Stromal cell of bone marrow (primary cell): Measurements from ENCODE around the gene NBPF15.
"Not testable (repeated sequence)": the region's sequence is repeated elsewhere in the genome, so short reads cannot be mapped to it uniquely, and the experiment has no call there.

Experiments
- DNase-seq: peaks from one replicate; pipeline ENCODE4 v3.0.0-alpha.2; 2012; ENCODE audit warnings: low read depth

NBPF15 gene, protein sequence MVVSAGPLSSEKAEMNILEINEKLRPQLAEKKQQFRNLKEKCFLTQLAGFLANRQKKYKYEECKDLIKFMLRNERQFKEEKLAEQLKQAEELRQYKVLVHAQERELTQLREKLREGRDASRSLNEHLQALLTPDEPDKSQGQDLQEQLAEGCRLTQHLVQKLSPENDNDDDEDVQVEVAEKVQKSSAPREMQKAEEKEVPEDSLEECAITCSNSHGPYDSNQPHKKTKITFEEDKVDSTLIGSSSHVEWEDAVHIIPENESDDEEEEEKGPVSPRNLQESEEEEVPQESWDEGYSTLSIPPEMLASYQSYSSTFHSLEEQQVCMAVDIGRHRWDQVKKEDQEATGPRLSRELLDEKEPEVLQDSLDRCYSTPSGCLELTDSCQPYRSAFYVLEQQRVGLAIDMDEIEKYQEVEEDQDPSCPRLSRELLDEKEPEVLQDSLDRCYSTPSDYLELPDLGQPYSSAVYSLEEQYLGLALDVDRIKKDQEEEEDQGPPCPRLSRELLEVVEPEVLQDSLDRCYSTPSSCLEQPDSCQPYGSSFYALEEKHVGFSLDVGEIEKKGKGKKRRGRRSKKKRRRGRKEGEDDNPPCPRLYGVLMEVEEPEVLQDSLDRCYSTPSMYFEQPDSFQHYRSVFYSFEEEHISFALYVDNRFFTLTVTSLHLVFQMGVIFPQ

DNA sequence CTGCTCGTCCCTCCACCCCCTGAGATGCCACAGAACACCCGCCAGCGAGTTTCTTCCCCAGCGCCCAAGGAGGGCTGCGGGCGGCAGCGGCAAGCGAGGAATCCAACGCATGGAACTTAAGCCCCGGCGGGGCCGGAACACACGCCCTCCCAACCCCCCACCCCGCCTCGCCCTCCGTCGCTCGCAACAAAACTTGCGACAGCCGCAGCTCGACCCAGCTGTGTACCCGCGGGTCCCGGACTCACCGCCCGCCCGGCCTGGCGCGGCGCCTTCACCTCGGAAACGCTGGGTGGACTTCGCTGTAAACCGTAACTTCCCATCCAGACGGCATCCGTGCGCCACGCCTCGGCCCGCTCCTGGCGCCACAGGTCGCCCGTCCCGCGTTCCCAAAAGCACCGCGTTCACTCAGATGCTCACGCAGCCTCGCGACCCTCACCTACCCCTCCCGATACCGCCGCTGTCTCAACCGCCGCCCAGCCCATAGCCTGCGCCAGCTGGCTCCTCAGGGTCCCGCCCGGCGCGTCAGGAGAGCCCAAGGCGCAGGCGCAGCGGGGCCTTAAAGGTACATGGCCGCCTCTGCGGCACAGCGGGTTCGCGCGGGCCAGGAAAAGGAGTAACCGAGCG, at the start of gene NBPF15:
Gene NBPF15 (minus strand): TSS at position 534 of the 624 bp plus-strand sequence. CDS start 21,666 bp downstream, outside the sequence.
- peak; percentile 2 for DNase-seq

DNA sequence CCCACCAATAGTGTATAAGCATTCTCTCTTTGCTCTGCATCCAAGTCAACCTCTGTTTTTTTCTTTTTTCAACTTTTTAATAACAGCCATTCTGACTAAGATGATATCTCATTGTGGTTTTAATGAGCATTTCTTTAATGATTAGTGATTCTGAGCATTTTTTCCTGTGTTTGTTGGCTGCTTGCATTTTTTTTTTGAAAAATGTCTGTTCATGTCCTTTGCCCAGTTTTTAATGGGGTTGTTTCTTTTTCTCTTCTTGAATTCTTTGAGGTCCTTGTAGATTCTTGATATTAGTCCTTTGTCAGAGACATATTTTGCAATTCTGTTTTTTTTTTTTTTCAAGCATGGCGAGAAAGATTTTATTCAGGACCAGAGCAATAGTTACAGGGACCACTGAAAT, 35.0 kb upstream of the NBPF15 start:
- DNase-seq: not testable (repeated sequence)

DNA sequence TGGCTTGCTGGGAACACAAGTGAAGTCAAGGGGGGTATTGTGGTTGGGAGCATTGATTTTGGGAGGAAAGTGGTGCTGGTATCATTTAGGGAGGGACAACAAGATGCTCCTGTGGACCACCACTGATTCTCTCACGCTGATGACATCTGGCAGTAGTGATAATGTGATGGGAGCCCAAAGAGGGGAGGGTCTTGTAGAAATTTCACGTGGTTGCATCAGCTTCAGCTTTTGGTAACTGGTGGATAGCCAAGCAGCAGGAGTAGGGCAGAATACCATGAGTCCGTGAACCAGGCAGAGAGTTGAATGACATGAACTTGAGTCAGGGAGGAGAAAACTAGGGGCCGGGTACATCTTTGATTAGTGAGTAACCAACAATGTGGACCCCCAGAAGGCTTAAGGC, 32.7 kb upstream of the NBPF15 start:
- not testable (repeated sequence) for DNase-seq

DNA sequence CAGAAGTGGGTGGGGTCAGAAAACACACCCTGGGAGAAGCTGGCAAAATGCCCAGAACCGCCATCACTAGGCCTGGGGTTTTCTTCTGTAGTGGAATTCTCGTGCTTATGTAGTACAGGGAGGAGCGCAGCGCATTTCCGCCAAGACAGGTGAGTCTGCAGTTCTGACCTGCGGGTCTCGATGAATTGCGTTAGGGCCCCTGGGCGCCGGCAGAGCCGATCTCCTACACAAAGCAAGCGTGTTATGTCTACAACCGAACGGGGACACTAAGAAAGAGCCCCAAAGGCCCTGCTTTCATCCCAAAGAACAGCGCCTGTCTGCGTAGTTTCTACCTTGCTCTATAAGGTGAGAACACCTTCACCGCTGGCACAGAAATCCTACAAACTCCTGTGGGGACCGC, 28.9 kb upstream of the NBPF15 start:
- not testable (repeated sequence) for DNase-seq

DNA sequence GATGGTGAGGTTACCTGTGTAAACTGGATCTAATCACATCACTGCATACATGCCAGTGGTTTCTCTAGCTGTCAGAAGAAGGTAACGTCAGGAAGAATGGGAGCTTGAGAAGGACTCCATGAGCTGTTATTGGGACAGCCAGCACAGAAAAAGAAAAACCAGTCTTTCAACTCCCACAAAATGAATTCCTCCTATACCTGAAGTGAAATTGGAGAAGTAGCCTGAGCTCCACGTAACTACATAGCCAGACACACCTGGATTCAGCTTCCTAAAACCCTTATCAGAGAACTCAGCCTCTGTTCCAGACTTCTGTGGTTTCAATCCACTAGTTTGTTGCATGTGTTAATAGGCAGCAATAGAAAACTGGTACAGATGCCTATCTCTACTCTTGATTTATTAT, 25.5 kb upstream of the NBPF15 start:
- not testable (repeated sequence) for DNase-seq

DNA sequence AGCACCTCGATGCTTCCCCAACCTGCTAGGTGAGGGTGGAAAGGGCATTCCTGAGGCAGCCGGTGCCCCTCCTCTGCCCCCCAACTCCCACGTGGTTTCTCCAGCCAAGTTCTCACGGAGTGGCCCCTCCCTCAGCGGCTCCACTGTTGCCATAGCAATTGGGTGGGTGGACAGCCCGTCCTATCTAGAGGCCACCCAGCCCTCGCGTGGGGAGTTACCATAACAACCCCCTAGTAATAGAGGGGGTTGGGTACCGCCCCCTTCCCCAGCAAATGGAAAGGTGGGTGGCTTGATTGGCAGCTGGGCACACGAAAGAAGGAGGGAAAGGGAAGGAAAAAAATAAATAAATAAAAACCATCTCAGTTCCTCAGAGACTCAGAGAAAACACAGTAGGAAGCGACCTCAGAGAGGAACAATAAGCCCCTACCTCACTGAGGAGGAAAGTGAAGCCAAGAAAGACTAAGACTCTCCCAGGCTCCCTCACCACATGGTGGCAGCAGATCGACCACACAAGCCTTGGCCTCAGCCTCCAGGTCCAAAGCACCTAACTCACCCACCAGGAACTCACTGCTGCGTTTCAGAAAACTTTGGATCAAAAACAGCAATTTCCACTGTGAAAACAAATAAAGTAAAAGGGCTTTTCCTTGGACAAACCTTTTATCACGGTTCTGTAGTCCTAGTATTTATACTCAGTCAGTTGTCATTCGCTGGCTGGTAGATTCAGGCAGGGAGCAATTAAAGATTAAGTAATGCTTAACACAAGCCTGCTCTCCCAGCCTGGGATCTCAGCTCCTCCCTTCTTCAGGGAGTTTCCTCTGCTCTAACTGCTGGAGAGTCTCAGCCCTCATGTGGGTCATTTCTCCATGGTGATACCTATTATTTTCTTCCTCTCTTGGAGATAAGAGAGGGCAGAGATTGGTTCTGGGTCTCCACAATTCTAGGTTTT, 23.9 kb upstream of the NBPF15 start:
- DNase-seq: not testable (repeated sequence)

DNA sequence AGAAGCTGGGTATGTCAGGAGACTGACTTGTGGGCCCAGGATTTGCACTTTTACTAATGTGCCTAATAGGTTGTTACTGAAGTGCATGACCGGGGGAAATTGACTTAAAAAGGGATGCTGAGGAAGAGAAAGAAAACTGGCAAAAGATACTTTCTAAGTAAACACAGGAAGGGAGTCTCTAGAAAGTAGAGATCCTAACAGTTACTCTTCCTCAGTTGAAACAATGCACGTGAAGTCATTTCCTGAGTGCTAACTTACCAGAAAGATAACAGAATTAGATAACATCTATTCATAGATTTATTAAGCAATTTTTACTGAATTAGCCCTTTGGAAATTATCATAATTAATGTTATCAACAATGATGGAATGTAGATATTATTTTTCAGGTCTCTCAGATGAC, 12.4 kb upstream of the NBPF15 start:
- not testable (repeated sequence) for DNase-seq

DNA sequence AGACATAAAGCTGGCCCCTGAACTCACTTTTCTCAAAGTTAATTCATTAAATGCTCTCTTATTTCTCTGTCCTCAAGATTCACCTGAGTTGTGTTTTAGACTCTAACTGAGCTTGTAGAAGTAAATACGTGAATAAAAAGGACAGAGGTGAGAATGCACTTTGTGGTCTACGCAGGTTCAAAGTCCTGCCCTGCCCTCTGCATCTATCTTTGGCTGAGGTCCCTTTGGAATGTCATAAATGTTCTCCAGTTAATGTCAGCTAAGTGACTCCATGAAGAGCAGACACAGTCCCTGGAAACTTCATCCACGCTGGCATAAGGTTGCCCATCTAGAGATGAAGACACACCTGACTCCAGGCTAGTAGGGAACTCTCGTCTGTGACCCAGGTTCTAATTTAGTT, 10.0 kb upstream of the NBPF15 start:
- DNase-seq: not testable (repeated sequence)

DNA sequence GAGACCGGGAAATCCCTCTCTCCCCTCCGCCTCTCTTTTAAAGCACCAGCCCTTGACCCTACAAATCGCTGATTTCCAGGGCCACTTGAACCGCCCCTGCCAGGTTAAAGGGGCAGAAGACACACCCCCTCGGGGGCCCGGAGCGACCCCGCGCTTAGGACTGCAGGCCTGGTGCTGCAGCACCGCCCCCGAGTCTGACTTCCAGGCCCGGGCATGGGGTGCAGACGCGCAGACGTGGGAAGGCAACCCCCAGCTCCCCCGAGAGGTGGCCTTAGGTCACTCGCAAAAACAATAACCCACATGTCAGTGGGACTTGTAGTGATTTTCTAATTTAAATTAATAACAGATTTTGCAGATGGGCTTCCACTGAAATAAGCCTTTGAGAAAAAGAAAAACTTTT, 309 bp upstream of the NBPF15 start:
- DNase-seq: not testable (repeated sequence)

DNA sequence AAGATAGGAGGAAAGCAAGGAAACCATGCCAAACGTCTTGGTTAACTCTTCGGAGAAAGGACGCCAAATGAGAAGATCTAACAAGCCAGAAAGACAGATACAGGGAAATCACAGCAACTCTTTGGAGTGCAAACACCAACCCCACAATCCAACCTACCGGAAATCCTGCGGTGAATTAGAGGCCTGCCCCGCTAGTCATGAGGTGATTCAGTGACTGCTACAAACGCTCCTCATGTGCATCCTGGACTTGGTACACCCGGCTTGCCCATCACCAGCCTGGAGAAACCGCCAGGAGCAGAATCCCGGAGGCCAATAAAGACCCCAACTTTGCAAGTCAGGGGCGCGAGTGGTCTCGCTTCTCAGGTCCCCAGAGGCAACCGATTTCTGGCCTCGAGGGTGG, 783 bp downstream of the NBPF15 start:
- DNase-seq: not testable (repeated sequence)

DNA sequence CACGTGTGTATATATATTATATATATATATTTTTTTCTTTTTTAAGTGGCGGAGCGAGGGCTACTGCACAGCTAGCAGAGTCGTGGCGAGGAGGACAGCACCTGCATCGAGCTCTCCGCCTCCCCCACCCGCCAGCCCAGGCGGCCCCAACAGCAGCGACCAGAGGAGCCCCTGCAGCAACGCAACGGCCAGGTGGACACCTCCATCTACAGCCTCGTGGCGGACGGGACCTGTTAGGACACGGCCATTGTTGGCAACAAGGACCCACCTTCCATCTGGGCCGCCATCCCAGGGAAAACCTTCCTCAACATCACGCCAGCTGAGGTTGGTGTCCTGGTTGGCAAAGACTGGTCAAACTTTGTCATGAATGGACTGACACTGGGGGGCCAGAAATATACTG, 19.1 kb downstream of the NBPF15 start:
- DNase-seq: not testable (repeated sequence)

DNA sequence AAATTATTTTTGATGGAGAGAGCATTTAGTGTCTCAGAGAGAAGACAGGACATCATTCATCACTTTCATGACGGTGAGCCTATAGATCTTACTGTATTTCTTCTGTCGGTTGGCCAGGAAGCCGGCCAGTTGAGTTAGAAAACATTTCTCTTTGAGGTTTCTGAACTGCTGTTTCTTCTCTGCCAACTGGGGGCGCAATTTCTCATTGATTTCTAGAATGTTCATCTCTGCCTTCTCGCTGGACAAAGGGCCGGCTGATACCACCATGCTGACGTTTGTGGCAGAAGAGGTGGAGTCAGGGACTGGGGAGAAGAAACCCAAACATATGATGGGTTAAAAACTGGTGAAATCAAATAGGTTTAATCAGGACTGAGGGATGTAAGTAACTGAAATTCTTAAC, 21.7 kb downstream of the NBPF15 start:
- not testable (repeated sequence) for DNase-seq

DNA sequence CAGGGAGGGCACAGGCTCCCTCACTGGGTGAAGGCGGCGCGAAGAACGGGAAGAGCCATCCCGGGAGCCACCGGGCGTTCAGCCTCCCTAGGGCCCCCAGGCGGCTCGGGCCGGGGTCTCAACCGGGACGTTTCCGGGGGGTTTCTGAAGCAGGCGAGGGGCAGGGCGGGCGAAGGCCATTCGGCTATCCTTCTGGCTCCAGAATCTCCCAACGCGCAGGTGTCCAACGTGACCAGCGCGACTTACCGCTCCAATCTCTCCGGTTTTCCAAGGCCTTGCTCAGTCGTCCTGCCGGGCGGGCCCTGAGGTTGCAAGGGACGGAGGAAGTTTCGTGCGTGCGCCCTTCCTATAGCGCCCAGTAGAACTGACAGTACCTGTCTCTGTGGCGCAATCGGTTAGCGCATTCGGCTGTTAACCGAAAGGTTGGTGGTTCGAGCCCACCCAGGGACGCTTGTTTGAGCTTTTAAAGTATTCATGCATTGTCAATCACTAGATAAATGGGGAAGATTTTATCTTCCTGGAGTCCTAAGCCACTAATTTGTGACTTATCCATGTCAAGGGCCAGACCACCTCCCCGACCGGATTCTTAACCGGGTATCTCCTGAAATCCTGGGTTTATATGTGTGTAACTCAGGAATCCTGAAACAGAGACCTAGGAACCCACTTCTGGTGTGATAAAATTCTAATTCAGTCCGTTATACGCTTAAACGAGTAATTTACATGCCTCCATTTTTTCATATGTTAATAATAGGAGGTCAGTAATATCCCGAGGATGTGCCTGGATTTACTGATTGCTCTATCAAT, 42.4 kb downstream of the NBPF15 start:
- DNase-seq: peak; percentile 7

DNA sequence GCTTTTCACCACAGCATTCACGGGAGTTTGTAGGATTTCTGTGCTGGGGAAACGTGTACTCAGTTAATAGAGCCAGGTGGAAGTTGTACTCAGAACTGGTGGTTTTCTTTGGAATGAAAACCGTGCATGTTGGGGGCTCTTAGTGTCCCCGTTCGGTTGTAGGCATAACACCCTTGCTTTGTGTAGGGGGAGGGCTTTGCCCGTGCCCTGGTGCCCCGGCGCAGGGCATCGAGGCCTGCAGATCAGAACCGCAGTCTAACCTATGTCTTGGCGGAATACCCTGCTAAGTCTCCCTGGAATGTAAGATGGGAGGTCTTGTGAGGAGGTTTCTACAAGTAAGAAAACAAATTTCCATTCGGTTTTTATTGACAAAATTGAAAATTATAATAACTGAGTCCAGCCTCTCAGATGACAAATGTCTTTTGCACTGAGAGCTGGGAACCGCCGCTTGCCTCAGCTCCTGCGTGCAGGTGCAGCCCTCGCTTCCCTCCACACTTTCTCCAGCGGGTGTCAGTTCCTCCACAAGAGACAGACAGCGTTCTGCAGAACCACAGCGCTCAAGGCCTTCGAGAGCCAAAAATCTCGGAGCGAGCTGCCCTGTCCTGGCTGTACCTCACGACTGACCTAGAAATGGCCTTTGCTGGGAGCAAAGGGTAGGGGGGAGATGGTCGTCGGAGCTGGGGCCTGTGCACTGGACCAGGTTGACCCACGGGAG, 47.9 kb downstream of the NBPF15 start:
- DNase-seq: not testable (repeated sequence)

DNA sequence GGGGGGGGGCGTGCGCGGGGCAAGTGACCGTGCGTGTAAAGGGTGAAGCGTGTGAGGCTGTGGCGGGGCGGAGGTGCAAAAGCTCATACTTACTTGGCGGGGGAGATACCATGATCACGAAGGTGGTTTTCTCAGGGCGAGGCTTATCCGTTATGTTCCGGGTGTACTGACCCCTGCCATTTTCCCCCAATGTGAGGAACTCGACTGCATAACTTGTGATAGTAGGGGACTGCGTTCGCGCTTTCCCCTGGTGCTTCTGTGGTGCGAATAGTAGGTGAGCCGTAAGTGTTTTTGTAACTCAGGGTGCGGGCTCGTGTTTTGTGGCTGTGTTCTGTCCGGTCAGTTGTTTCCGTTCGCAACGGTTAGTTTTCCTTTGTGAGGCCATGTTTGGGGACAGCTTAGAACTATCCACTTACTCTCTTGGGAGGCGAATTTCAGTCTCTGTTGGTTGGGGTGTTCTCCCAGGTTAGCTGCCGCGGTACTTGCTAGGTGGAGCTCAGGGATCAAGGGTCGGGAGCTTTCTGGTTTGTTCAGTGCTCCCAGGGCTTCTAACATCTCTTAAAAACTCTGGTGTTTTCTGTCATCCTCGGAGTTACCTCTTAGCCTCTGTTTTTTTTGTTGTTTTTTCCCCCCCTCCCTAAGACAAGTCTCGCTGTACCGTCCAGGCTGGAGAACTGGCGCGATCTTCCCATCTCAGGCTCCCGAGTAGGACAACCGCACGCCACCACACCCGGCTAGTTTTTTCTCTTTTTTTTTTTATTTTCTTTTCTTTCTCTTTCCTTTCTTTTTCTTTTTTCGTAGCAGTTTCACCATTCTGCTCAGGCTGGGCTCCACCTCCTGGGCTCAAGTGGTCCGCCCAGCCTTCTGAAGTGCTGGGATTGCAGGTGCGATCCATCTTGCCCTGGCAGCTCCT, 48.7 kb downstream of the NBPF15 start:
- DNase-seq: peak; percentile 88

DNA sequence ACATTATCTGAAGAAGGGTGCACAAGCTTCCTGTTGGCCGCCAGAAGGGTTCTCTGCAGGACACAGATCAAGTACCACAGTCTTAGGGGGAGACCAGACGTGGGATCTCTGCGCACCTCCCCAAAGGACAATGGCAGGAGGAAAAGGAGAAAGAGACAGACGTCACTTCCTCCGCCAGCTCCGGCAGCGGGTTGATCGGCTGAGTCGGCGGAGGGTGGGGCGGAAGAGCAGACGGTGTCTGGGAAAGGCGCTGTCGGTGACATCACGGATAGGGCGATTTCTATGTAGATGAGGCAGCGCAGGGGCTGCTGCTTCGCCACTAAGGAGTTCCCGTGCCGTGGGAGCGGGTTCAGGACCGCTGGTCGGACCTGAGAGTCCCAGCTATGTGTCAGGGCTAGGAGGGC, 49.4 kb downstream of the NBPF15 start:
- DNase-seq: peak; percentile 57

DNA sequence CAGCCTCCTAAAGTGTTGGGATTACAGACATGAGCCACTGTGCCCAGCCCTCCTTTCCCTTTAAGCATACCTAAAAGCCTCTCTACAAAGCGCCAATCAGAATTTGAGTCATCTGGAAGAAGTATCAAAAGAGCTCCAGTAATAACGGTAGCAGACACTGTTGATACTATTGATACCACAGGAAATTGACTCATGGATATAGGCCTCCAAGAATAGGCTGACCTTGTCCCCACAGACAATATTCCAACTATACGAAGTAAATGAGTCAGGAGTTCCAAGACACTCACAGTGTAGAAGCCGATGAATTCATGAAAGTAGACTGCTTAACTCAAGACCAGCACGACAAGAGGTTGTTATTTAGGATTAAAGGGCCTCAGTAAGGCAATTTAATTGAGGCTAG, 58.7 kb downstream of the NBPF15 start:
- DNase-seq: not testable (repeated sequence)

DNA sequence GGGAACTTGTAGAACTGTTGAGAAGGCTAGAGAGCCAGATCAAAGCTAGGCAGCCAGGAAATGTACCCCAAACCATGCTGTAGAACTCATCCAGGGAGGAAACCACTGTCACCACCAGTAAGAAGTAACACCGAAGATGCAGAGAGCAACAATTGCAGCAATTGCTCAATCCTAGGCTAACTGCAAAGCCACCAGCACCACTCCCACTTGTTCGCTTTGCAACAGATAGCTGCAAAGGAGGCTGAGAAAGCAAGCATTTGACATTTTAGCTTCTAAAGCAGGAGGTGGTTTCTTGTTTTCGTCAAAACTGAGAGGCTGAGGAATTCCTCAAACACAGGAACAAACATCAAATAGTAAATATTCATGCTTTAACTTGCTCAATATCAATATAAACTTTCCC, 89.8 kb downstream of the NBPF15 start:
- not testable (repeated sequence) for DNase-seq
